Skeletal muscle satellite cell (primary cell): ENCODE measurements around the gene TTC21A. TPM values are rescaled to one million over a fixed set of nuclear protein-coding genes. Genes with fewer than 3 reads are reported as not detected.

Experiments used
- H3K27me3 ChIP-seq: 2 replicates; pipeline ENCODE4 v1.7.0; 2013; ENCODE audit warnings: low read length; ENCODE audit not compliant: control insufficient read depth, insufficient read depth
- H3K36me3 ChIP-seq: 2 replicates; pipeline ENCODE4 v1.7.0; 2013; ENCODE audit warnings: mild to moderate bottlenecking, control low read depth, low read length; ENCODE audit not compliant: insufficient read depth
- H3K4me1 ChIP-seq: 2 replicates; pipeline ENCODE4 v1.7.0; 2013; ENCODE audit warnings: low read length; ENCODE audit not compliant: control insufficient read depth, insufficient read depth
- H3K4me2 ChIP-seq: 2 replicates; pipeline ENCODE4 v1.7.0; 2013; ENCODE audit warnings: mild to moderate bottlenecking, low read length
- H3K4me3 ChIP-seq: 2 replicates; pipeline ENCODE4 v1.7.0; 2013; ENCODE audit warnings: low read length
- H3K9ac ChIP-seq: 2 replicates; pipeline ENCODE4 v1.7.0; 2013; ENCODE audit warnings: mild to moderate bottlenecking, low read depth, low read length, moderate library complexity
- H3K9me3 ChIP-seq: replicated peaks from 2 replicates; pipeline ENCODE4 v1.7.0; 2013; ENCODE audit warnings: mild to moderate bottlenecking, control low read depth, low read length
- small RNA-seq: library from RNA; depleted of rRNA; stranded (forward); fragments of <200 nt; gene quantifications from one replicate; pipeline ENCODE3, GENCODE V24; 2012

Gene TTC21A

DNA sequence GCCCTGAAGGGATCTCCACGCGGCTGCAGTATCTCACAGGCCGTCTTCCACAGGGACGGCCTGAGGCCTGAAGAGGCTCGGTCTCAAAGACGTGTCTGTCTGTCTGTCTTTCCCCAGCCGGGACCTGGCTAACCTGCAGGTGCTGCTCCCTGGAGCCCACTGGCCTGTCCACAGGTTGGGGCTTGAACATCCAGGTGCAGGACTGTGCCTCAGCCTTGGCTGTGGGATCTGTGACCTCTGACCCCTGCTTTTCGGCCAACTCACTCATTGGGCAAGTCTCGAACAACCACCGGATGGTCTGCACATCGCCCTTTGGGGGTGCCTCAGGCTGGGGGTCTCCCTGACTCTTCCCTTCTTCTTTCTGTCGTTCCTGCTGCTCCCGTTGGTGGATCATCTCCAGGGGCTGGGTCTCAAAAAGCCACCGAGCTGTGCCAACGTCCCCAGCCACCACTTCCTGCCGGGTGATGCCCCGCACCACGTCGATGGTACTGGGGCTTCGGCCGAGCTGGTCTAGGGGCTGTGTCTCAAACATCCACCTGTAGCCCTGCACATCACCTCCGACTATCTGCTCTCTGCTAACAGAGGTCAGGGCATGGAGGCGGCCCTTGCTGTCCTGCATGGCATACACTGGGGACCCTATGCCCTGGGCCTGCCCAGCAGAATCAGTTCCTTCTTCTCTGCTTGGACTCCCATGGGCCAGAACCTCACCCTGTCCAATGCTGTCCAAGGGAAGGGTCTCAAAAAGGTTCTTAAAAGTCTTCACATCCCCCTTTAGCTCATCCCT, 80.1 kb downstream of the TTC21A start:
- Histone ChIP-seq H3K27me3 (no peaks in the 10 kb centered on the region), H3K4me2 (no peak overlapping the region), H3K4me1 (peaks cover 13% of the 10 kb centered on the region), H3K9me3 (no peaks in the 10 kb centered on the region), H3K36me3 (no peaks in the 10 kb centered on the region), H3K9ac (no peak overlapping the region), H3K4me3 (no peak overlapping the region)

Small RNA genes lying within 50 kb of the gene (small RNA-seq; reads per million reads assigned to genes)
- not detected for gene RF00017
